Endometrial microvascular endothelial cells (primary cell): ENCODE measurements around the gene ZFAND3. TPM values are rescaled to one million over a fixed set of nuclear protein-coding genes. Genes with fewer than 3 reads are reported as not detected.
"Not testable (repeated sequence)": the region's sequence is repeated elsewhere in the genome, so short reads cannot be mapped to it uniquely, and the experiment has no call there.

Experiments used
- in situ Hi-C: cut with HindIII; loops from 2 replicates; pipeline ENCODE4 v1.10.0; 2017; ENCODE audit warnings: low sequenced_read_pairs, low pct_unique_long_range_greater_than_20kb; ENCODE audit errors: inconsistent ontology term
- total RNA-seq: library from RNA; depleted of rRNA; stranded (reverse); fragments of >200 nt; gene quantifications from one replicate; pipeline ENCODE4 v1.2.3, GENCODE V29; 2015; ENCODE audit errors: inconsistent ontology term

Gene ZFAND3
- total RNA-seq, 1 donor from 2014 or later = 20.5 TPM

DNA sequence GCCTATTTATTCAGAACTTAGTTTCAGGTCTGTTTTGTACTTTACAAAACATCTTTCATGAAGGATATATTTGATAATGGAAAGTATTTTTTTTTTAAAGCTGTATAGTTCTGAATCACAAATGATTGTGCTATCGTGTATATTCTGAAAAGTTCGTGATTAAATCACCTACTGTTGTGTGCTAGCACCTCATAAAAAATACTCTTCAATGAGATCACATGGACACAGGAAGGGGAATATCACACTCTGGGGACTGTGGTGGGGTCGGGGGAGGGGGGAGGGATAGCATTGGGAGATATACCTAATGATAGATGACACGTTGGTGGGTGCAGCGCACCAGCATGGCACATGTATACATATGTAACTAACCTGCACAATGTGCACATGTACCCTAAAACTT, 61.1 kb downstream of the ZFAND3 start:
- in situ Hi-C loops = not testable (repeated sequence)

GRCh38 chr6:37882292-37882691, 62.8 kb downstream of the ZFAND3 start:
- in situ Hi-C loops = no loop called here

DNA sequence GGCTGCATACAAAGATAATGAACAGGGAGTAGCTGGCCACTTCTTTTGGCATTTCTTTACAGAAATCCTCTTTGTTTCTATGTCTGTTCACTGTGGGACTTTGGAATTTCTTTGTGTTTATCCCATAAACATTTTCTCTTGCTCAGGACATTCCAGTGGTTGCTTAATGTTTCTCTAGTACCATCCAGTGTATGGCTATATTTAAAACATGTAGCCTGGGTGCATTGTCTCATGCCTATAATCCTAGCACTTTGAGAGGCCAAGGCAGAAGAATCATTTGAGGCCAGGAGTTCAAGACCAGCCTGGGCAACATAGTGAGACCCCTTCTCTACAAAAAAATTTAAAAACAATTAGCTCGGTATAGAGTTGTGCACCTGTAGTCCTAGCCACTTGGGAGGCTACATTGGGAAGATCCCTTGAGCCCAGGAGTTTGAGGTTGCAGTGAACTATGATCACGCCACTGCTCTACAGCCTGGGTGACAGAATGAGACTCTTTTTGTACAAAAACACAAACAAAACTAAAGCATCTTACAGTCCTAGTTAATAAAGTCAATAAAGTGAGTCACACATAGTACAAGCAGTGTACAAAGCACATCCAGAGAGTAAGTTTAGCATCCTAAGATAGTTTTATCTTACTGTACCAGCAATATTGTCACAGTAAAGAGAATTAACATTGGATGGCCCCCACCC, 63.3 kb downstream of the ZFAND3 start:
- in situ Hi-C loops = no loop called here

GRCh38 chr6:37884548-37884947, 65.0 kb downstream of the ZFAND3 start:
- in situ Hi-C loops = no loop called here

GRCh38 chr6:37889051-37889450, 69.5 kb downstream of the ZFAND3 start:
- in situ Hi-C loops = no loop called here

DNA sequence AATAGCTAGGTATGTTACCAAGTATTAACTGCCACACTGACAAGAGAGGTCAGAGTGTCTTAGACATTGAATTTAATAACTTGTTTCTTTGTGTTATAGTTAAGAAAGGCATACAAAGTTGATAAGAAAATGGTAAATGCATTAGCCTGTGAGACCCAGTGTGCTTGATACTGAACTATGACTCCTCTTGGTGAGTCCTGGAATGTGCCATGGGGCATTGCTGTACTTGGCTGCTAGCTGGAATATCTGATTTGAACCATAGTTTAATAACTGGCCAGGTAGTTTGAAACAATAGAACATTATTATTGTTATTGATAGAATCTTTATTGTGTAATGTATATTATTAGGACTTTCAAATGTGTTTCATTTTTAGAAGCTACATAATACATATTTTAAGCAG, 70.0 kb downstream of the ZFAND3 start:
- in situ Hi-C loops = no loop called here

- in situ Hi-C loops = no loop called here
Measured at GRCh38 chr6:37891072-37891471, 71.5 kb downstream of the ZFAND3 start.

- in situ Hi-C loops = no loop called here
Measured at GRCh38 chr6:37893257-37893656, 73.7 kb downstream of the ZFAND3 start.

DNA sequence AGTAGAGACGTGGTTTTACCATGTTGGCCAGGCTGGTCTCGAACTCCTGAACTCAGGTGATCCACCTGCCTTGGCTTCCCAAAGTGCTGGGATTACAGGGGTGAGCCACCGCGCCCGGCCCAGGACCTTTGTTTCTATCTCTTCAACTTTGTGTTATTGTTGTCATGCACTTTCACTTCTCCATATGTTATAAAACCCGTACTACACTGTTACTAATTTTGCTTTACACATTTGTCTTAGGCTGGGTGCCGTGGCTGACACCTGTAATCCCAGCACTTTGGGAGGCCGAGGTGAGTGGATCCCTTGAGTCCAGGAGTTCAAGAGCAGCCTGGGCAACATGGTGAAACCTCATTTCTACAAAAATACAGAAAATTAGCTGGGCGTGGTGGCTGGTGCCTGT, 74.2 kb downstream of the ZFAND3 start:
- in situ Hi-C loops = not testable (repeated sequence)

- in situ Hi-C loops = no loop called here
Measured at GRCh38 chr6:37894585-37894984, 75.1 kb downstream of the ZFAND3 start.

- in situ Hi-C loops = no loop called here
Measured at GRCh38 chr6:37897321-37897720, 77.8 kb downstream of the ZFAND3 start.

GRCh38 chr6:37897818-37898515, 78.4 kb downstream of the ZFAND3 start:
- in situ Hi-C loops = no loop called here

- in situ Hi-C loops = no loop called here
Measured at GRCh38 chr6:37903351-37904340, 84.1 kb downstream of the ZFAND3 start.

- in situ Hi-C loops = no loop called here
Measured at GRCh38 chr6:37904590-37904989, 85.1 kb downstream of the ZFAND3 start.

GRCh38 chr6:37906121-37906520, 86.6 kb downstream of the ZFAND3 start:
- in situ Hi-C loops = no loop called here

DNA sequence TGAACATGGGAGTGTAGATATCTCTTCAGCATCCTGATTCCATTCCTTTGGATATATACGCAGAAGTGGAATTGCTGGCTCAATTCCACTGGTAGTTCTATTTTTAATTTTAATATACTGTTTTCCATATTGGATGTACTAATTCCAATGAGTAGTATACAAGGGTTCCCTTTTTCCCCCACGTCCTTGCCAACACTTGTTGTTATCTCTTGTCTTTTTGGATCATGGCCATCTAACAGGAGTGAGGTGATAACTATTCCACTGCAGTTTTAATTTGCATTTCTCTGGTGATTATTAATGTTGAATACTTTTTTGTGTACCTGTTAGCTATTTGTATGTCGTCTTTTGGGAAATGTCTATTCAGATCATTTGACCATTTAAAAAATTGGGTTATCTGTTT, 91.5 kb downstream of the ZFAND3 start:
- in situ Hi-C loops = no loop called here

- in situ Hi-C loops = no loop called here
Measured at GRCh38 chr6:37913210-37913609, 93.7 kb downstream of the ZFAND3 start.

DNA sequence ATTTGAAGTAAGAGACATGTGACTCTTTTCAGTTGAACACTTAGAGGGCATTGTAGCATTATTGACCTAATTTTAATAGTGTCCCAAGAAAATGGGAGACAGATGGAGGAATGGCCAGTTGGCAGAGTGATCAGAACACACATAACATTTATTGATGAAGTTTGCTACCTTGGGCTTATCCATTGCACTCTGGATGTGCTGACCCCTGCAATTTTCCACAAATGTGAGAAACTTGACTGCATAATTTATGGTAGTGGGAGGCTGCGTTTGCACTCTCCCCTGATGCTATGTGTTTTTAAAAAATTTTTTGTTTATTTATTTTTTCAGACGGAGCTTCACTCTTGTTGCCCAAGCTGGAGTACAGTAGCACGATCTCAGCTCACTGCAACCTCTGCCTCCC, 95.9 kb downstream of the ZFAND3 start:
- in situ Hi-C loops = no loop called here

DNA sequence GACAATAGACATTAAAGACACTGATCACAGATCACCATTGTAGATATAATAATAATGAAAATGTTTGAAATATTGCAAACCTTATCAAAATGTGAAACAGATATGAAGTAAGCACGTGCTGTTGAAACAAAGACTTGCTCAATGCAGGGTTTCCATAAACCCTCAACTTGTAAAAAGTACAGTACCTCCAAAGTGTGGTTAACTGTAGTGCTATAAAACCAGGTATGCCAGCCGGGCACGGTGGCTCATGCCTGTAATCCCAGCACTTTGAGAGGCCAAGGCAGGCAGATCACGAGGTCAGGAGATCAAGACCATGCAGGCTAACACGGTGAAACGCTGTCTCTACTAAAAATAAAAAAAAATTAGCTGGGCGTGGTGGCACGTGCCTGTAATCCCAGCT, 96.6 kb downstream of the ZFAND3 start:
- in situ Hi-C loops = no loop called here

DNA sequence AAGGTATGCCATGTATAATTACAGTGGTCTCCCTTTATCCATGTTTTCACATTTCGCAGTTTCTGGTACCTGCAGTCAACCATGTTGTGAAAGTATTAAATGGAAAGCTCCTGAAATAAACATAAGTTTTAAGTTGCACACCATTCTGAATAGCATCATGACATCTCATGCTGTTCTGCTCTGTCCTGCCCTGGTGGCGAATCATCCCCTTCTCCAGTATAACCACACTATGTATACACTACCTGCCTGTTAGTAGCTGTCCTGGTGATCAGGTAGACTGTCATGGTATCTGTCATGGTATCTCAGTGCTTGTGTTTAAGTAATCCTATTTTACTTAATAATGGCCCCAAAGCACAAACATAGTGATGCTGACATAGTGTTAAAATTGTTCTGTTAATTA, 97.1 kb downstream of the ZFAND3 start:
- in situ Hi-C loops = no loop called here
